Tibial artery (tissue), 4 donors: ENCODE data around the gene MLH3.
A peak's percentile ranks its signal among the peaks of the same experiment; 100 is the strongest.

ENCODE experiments used
- DNase-seq, 2 donors: peaks; one replicate each; pipeline ENCODE4 v3.0.0-alpha.2; 2019
- H3K27ac ChIP-seq, 2 donors: fragments of 200-600 bp; sonication (generic) in 1 of 2; 1 replicate in 1 of 2; 2 replicates in 1 of 2; pipeline ENCODE4 v1.5.1; 2018 to 2019; ENCODE audit warnings: mild to moderate bottlenecking in 1 of 2
- H3K27me3 ChIP-seq, 2 donors: fragments of 200-600 bp; sonication (generic) in 1 of 2; one replicate each; pipeline versions ENCODE4 v1.5.1 to v1.6.0; 2016 to 2019
- H3K36me3 ChIP-seq, 3 donors: fragments of 200-600 bp; sonication (generic) in 2 of 3; one replicate each; pipeline ENCODE4 v1.5.1; 2016 to 2019; ENCODE audit warnings: mild to moderate bottlenecking in 2 of 3
- H3K4me1 ChIP-seq, 4 donors: fragments of 200-600 bp; sonication (generic) in 2 of 4; 1 replicate in 3 of 4; 2 replicates in 1 of 4; pipeline ENCODE4 v1.5.1; 2016 to 2019
- H3K4me3 ChIP-seq, 2 donors: fragments of 200-600 bp; sonication (generic) in 1 of 2; 1 replicate in 1 of 2; 2 replicates in 1 of 2; pipeline ENCODE4 v1.5.1; 2018 to 2019; ENCODE audit warnings: mild to moderate bottlenecking in 2 of 2
- H3K9me3 ChIP-seq, 3 donors: fragments of 200-600 bp; sonication (generic) in 1 of 3; one replicate each; pipeline ENCODE4 v1.5.1; 2016 to 2019
- CTCF ChIP-seq, 2 experiments: fragments of 200-600 bp in 1 of 2; fragments of 450-650 bp in 1 of 2; IDR thresholded peaks; one replicate each; pipeline ENCODE4 v1.5.1; 2017 to 2019; ENCODE audit warnings: antibody characterized with exemption in 2 of 2, mild to moderate bottlenecking in 1 of 2, moderate library complexity in 1 of 2
- intact Hi-C: fragments of 100-400 bp; cut with DNase I; formaldehyde crosslinking; loops from one replicate; pipeline ENCODE4 v1.15.0; 2023; ENCODE audit warnings: low total_unique reads

Gene MLH3

GRCh38 chr14:75050852-75051555, at the start of gene MLH3:
MLH3 (minus strand) TSS chr14:75051467; CDS start chr14:75049655, 1,812 bp downstream.
- DNase-seq, result peak; percentile 74 to 89
- Histone ChIP-seq H3K27ac (peak within 1 kb of the TSS; percentile 87 to 96), H3K36me3 (no peaks in the 10 kb centered on the region), H3K9me3 (no peaks in the 10 kb centered on the region), H3K27me3 (no peaks in the 10 kb centered on the region), H3K4me3 (peak within 1 kb of the TSS; percentile 56 to 68), H3K4me1 (peaks cover 0 to 38% (median 18%) of the 10 kb centered on the region in 4 donors)
- intact Hi-C loops, result no loop called here
- TF ChIP-seq CTCF (IDR thresholded peaks at IDR 0.05), result no peak

- no peaks in the 10 kb centered on the region for H3K4me1 ChIP-seq
- H3K27ac ChIP-seq, result no peak overlapping the region
- no peak for TF ChIP-seq CTCF (IDR thresholded peaks at IDR 0.05)
- peaks cover 72 to 100% (median 96%) of the 10 kb centered on the region in 3 donors for H3K36me3 ChIP-seq
- H3K4me3 ChIP-seq, result no peak overlapping the region
- H3K9me3 ChIP-seq, result no peaks in the 10 kb centered on the region
- H3K27me3 ChIP-seq, result no peaks in the 10 kb centered on the region
- intact Hi-C loops, result no loop called here
- no peak for DNase-seq
Observed at GRCh38 chr14:75098682-75099081, 47.4 kb upstream of the MLH3 start.

GRCh38 chr14:75098212-75098611, 46.9 kb upstream of the MLH3 start:
- H3K4me1 ChIP-seq, result no peaks in the 10 kb centered on the region
- no peak for DNase-seq
- TF ChIP-seq CTCF (IDR thresholded peaks at IDR 0.05), result no peak
- peaks cover 71 to 100% (median 94%) of the 10 kb centered on the region in 3 donors for H3K36me3 ChIP-seq
- no peak overlapping the region for H3K4me3 ChIP-seq
- no peak overlapping the region for H3K27ac ChIP-seq
- intact Hi-C loops, result no loop called here
- H3K27me3 ChIP-seq, result no peaks in the 10 kb centered on the region
- no peaks in the 10 kb centered on the region for H3K9me3 ChIP-seq

- TF ChIP-seq CTCF (IDR thresholded peaks at IDR 0.05), result no peak
- no peak for DNase-seq
- Histone ChIP-seq H3K27ac (no peak overlapping the region), H3K4me1 (no peaks in the 10 kb centered on the region), H3K27me3 (no peaks in the 10 kb centered on the region), H3K36me3 (peaks cover 78 to 100% (median 95%) of the 10 kb centered on the region in 3 donors), H3K9me3 (no peaks in the 10 kb centered on the region), H3K4me3 (no peak overlapping the region)
- intact Hi-C loops, result no loop called here
Observed at GRCh38 chr14:75096959-75097358, 45.7 kb upstream of the MLH3 start.

- no peak overlapping the region for H3K27ac ChIP-seq
- TF ChIP-seq CTCF (IDR thresholded peaks at IDR 0.05), result no peak
- no peak overlapping the region for H3K4me3 ChIP-seq
- intact Hi-C loops, result no loop called here
- no peaks in the 10 kb centered on the region for H3K9me3 ChIP-seq
- H3K4me1 ChIP-seq, result no peaks in the 10 kb centered on the region
- DNase-seq, result no peak
- no peaks in the 10 kb centered on the region for H3K27me3 ChIP-seq
- peaks cover 74 to 100% (median 94%) of the 10 kb centered on the region in 3 donors for H3K36me3 ChIP-seq
Observed at GRCh38 chr14:75095690-75096089, 44.4 kb upstream of the MLH3 start.
